ENCODE measurements around the gene GPC5.

GPC5 gene

DNA sequence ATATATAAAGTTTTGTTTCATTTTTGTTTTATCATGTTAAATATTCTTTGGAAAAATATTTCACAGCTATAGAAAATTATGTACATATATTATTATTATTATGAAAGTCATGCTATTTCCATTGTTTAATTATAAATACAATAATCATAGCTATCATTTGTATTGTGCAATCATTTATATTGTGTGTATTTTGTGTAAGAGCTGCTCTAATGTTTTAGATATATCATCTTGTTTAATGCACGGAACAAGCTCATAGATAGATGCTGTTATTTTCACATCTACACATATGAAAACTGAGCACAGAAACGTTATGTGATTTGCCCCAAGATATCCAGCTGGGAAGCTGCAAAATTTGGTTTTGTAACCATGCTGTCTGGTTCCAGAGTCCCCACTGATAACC, 111.6 kb downstream of the GPC5 start:
- Histone ChIP-seq H3K14ac (ENCODE audit: low read length) (no peak overlapping the region), H3K23ac (ENCODE audit: low read length) (no peak overlapping the region), H2AK5ac (ENCODE audit: low read length) (no peak overlapping the region), H3K4me1 (ENCODE audit: control insufficient read depth in 1 of 2, insufficient read depth in 2 of 2, low read length in 2 of 2) (no peaks in the 10 kb centered on the region), H3K36me3 (ENCODE audit: control insufficient read depth in 1 of 2, insufficient read depth in 2 of 2, low read length in 2 of 2) (no peaks in the 10 kb centered on the region), H4K12ac (ENCODE audit: low read depth, low read length) (no peak overlapping the region), H2AFZ (ENCODE audit: insufficient read depth, low read length, poor library complexity) (no peak overlapping the region), H3K79me2 (ENCODE audit: control insufficient read depth, insufficient read depth, low read length, poor library complexity) (no peaks in the 10 kb centered on the region), H4K91ac (ENCODE audit: low read depth, low read length) (no peak overlapping the region), H2BK120ac (ENCODE audit: insufficient read depth, low read length, poor library complexity) (no peak overlapping the region), H3K9me3 (ENCODE audit: insufficient read depth, low read depth, low read length) (no peaks in the 10 kb centered on the region), H3K27ac (ENCODE audit: low read depth, low read length) (no peak overlapping the region), H3K4me3 (ENCODE audit: low read depth, low read length) (no peak overlapping the region), H2BK12ac (ENCODE audit: low read length) (no peak overlapping the region), H3K4me2 (ENCODE audit: low read length) (no peak overlapping the region), H3K4ac (ENCODE audit: low read depth, low read length) (no peak overlapping the region), H4K8ac (ENCODE audit: low read depth, low read length) (no peak overlapping the region), H3K79me1 (ENCODE audit: low read length) (no peaks in the 10 kb centered on the region), H3K27me3 (ENCODE audit: insufficient read depth, low read length) (no peaks in the 10 kb centered on the region), H3K9ac (ENCODE audit: low read length) (no peak overlapping the region), H3K18ac (ENCODE audit: low read length) (no peak overlapping the region), H2BK5ac (ENCODE audit: low read depth, low read length, poor library complexity) (no peak overlapping the region)
- WGBS (ENCODE audit: extremely low coverage, insufficient coverage, insufficient read length): no CpG with 5 or more reads among the region's 2 CpGs
- no peak for DNase-seq

DNA sequence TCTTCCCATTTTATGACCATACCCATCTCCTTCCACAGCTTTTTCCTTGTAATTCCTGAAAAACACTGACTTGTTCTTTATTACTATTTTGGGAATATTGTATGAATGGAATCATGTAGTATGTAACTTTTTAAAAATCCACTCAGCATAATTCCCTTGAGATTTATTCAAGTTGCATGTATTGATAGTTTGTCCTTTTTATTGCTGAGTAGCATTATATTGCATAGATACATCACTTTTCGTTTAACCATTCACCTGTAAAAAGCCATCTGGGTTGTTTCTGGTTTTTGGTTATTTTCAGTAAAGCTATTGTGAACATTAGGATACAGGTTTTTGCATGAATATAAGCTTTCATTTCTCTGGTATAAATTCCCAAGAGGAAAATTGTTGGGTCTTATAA, 115.4 kb downstream of the GPC5 start:
- Histone ChIP-seq H2AK5ac (ENCODE audit: low read length) (no peak overlapping the region), H3K14ac (ENCODE audit: low read length) (no peak overlapping the region), H3K27ac (ENCODE audit: low read depth, low read length) (no peak overlapping the region), H2BK5ac (ENCODE audit: low read depth, low read length, poor library complexity) (no peak overlapping the region), H3K4ac (ENCODE audit: low read depth, low read length) (no peak overlapping the region), H3K27me3 (ENCODE audit: insufficient read depth, low read length) (no peaks in the 10 kb centered on the region), H4K91ac (ENCODE audit: low read depth, low read length) (no peak overlapping the region), H2BK120ac (ENCODE audit: insufficient read depth, low read length, poor library complexity) (no peak overlapping the region), H3K4me2 (ENCODE audit: low read length) (no peak overlapping the region), H3K4me3 (ENCODE audit: low read depth, low read length) (no peak overlapping the region), H3K79me2 (ENCODE audit: control insufficient read depth, insufficient read depth, low read length, poor library complexity) (no peaks in the 10 kb centered on the region), H3K79me1 (ENCODE audit: low read length) (no peaks in the 10 kb centered on the region), H4K8ac (ENCODE audit: low read depth, low read length) (no peak overlapping the region), H3K9me3 (ENCODE audit: insufficient read depth, low read depth, low read length) (peaks cover 3% of the 10 kb centered on the region), H4K12ac (ENCODE audit: low read depth, low read length) (no peak overlapping the region), H3K23ac (ENCODE audit: low read length) (no peak overlapping the region), H2AFZ (ENCODE audit: insufficient read depth, low read length, poor library complexity) (no peak overlapping the region), H2BK12ac (ENCODE audit: low read length) (no peak overlapping the region), H3K18ac (ENCODE audit: low read length) (no peak overlapping the region), H3K9ac (ENCODE audit: low read length) (no peak overlapping the region), H3K4me1 (ENCODE audit: control insufficient read depth in 1 of 2, insufficient read depth in 2 of 2, low read length in 2 of 2) (no peaks in the 10 kb centered on the region), H3K36me3 (ENCODE audit: control insufficient read depth in 1 of 2, insufficient read depth in 2 of 2, low read length in 2 of 2) (no peaks in the 10 kb centered on the region)
- no peak for DNase-seq
- WGBS (ENCODE audit: extremely low coverage, insufficient coverage, insufficient read length): no CpG with 5 or more reads among the region's 1 CpG

DNA sequence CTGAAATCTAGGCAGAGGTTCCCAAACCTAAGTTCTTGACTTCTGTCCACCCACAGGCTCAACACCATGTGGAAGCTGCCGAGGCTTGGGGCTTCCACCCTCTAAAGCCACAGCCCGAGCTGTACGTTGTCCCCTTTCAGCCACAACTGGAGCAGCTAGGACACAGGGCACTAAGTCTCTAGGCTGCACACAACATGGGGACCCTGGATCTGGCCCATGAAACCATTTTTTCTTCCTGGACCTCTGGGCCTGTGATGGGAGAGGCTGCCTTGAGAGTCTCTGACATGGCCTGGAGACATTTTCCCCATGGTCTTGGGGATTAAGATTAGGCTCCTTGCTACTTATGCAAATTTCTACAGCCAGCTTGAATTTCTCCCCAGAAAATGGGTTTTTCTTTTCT, 118.4 kb downstream of the GPC5 start:
- no peaks in the 10 kb centered on the region for H3K79me1 ChIP-seq (ENCODE audit: low read length)
- H3K18ac ChIP-seq (ENCODE audit: low read length): no peak overlapping the region
- H2BK5ac ChIP-seq (ENCODE audit: low read depth, low read length, poor library complexity): no peak overlapping the region
- H3K4me1 ChIP-seq (ENCODE audit: control insufficient read depth in 1 of 2, insufficient read depth in 2 of 2, low read length in 2 of 2): no peaks in the 10 kb centered on the region
- no CpG with 5 or more reads among the region's 3 CpGs for WGBS (ENCODE audit: extremely low coverage, insufficient coverage, insufficient read length)
- no peak overlapping the region for H3K4me3 ChIP-seq (ENCODE audit: low read depth, low read length)
- no peak for DNase-seq
- H2BK120ac ChIP-seq (ENCODE audit: insufficient read depth, low read length, poor library complexity): no peak overlapping the region
- no peaks in the 10 kb centered on the region for H3K27me3 ChIP-seq (ENCODE audit: insufficient read depth, low read length)
- H2BK12ac ChIP-seq (ENCODE audit: low read length): no peak overlapping the region
- H3K4me2 ChIP-seq (ENCODE audit: low read length): no peak overlapping the region
- no peaks in the 10 kb centered on the region for H3K36me3 ChIP-seq (ENCODE audit: control insufficient read depth in 1 of 2, insufficient read depth in 2 of 2, low read length in 2 of 2)
- no peak overlapping the region for H2AK5ac ChIP-seq (ENCODE audit: low read length)
- H4K91ac ChIP-seq (ENCODE audit: low read depth, low read length): no peak overlapping the region
- no peak overlapping the region for H3K14ac ChIP-seq (ENCODE audit: low read length)
- no peaks in the 10 kb centered on the region for H3K79me2 ChIP-seq (ENCODE audit: control insufficient read depth, insufficient read depth, low read length, poor library complexity)
- no peak overlapping the region for H4K12ac ChIP-seq (ENCODE audit: low read depth, low read length)
- no peak overlapping the region for H4K8ac ChIP-seq (ENCODE audit: low read depth, low read length)
- H3K9ac ChIP-seq (ENCODE audit: low read length): no peak overlapping the region
- H3K27ac ChIP-seq (ENCODE audit: low read depth, low read length): no peak overlapping the region
- H3K23ac ChIP-seq (ENCODE audit: low read length): no peak overlapping the region
- H2AFZ ChIP-seq (ENCODE audit: insufficient read depth, low read length, poor library complexity): no peak overlapping the region
- peaks cover 3% of the 10 kb centered on the region for H3K9me3 ChIP-seq (ENCODE audit: insufficient read depth, low read depth, low read length)
- no peak overlapping the region for H3K4ac ChIP-seq (ENCODE audit: low read depth, low read length)

DNA sequence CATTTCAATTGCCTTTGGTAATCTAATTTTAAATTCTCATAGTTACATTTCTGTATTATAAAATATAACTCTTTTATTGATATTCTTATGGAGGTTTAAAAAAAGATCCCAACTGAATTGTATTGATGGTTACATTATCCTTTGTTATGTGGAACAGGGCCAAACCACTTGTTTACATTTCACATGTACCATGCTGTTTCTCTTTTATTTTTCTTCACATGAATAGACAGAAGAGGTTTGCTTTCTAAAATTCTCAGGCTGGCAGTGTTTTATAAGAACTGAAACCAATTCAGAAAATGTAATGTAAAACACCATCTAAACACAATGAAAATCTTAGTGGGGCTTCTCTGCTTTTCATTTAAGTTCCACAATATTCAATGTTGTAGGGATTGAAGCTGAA, 122.5 kb downstream of the GPC5 start:
- no peak overlapping the region for H2BK12ac ChIP-seq (ENCODE audit: low read length)
- no peak overlapping the region for H2AK5ac ChIP-seq (ENCODE audit: low read length)
- H3K36me3 ChIP-seq (ENCODE audit: control insufficient read depth in 1 of 2, insufficient read depth in 2 of 2, low read length in 2 of 2): no peaks in the 10 kb centered on the region
- peaks cover 3% of the 10 kb centered on the region for H3K9me3 ChIP-seq (ENCODE audit: insufficient read depth, low read depth, low read length)
- no peak overlapping the region for H3K4me2 ChIP-seq (ENCODE audit: low read length)
- H3K9ac ChIP-seq (ENCODE audit: low read length): no peak overlapping the region
- no peak overlapping the region for H3K27ac ChIP-seq (ENCODE audit: low read depth, low read length)
- no peaks in the 10 kb centered on the region for H3K79me2 ChIP-seq (ENCODE audit: control insufficient read depth, insufficient read depth, low read length, poor library complexity)
- H2BK120ac ChIP-seq (ENCODE audit: insufficient read depth, low read length, poor library complexity): no peak overlapping the region
- H3K79me1 ChIP-seq (ENCODE audit: low read length): no peaks in the 10 kb centered on the region
- H4K8ac ChIP-seq (ENCODE audit: low read depth, low read length): no peak overlapping the region
- H3K4me3 ChIP-seq (ENCODE audit: low read depth, low read length): no peak overlapping the region
- no peak overlapping the region for H3K14ac ChIP-seq (ENCODE audit: low read length)
- no peak overlapping the region for H3K23ac ChIP-seq (ENCODE audit: low read length)
- H3K4me1 ChIP-seq (ENCODE audit: control insufficient read depth in 1 of 2, insufficient read depth in 2 of 2, low read length in 2 of 2): no peaks in the 10 kb centered on the region
- no peak overlapping the region for H4K91ac ChIP-seq (ENCODE audit: low read depth, low read length)
- H2BK5ac ChIP-seq (ENCODE audit: low read depth, low read length, poor library complexity): no peak overlapping the region
- H4K12ac ChIP-seq (ENCODE audit: low read depth, low read length): no peak overlapping the region
- no peaks in the 10 kb centered on the region for H3K27me3 ChIP-seq (ENCODE audit: insufficient read depth, low read length)
- no peak overlapping the region for H3K18ac ChIP-seq (ENCODE audit: low read length)
- DNase-seq: no peak
- H3K4ac ChIP-seq (ENCODE audit: low read depth, low read length): no peak overlapping the region
- no peak overlapping the region for H2AFZ ChIP-seq (ENCODE audit: insufficient read depth, low read length, poor library complexity)

DNA sequence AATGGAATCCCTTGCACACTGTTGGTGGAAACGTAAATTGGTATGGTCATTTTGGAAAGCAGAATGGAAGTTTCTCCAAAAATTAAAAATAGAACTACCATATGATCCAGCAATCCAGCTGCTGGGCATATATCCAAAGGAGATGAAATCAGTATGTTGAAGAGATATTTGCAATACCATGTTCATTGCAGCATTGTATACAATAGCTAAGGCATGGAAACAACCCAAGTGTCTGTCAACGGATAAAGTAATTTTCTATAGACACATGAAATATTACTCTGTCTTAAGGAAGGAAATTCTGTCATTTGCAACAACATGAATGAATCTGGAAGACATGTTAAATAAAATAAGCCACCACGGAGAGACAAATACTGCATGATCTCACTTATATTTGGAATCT, 124.7 kb downstream of the GPC5 start:
- Histone ChIP-seq H2BK5ac (ENCODE audit: low read depth, low read length, poor library complexity) (no peak overlapping the region), H3K4ac (ENCODE audit: low read depth, low read length) (no peak overlapping the region), H3K4me2 (ENCODE audit: low read length) (no peak overlapping the region), H3K79me1 (ENCODE audit: low read length) (no peaks in the 10 kb centered on the region), H2BK120ac (ENCODE audit: insufficient read depth, low read length, poor library complexity) (no peak overlapping the region), H2AK5ac (ENCODE audit: low read length) (no peak overlapping the region), H3K27me3 (ENCODE audit: insufficient read depth, low read length) (no peaks in the 10 kb centered on the region), H3K18ac (ENCODE audit: low read length) (no peak overlapping the region), H2AFZ (ENCODE audit: insufficient read depth, low read length, poor library complexity) (no peak overlapping the region), H4K8ac (ENCODE audit: low read depth, low read length) (no peak overlapping the region), H3K14ac (ENCODE audit: low read length) (no peak overlapping the region), H3K4me1 (ENCODE audit: control insufficient read depth in 1 of 2, insufficient read depth in 2 of 2, low read length in 2 of 2) (no peaks in the 10 kb centered on the region), H4K12ac (ENCODE audit: low read depth, low read length) (no peak overlapping the region), H4K91ac (ENCODE audit: low read depth, low read length) (no peak overlapping the region), H3K27ac (ENCODE audit: low read depth, low read length) (no peak overlapping the region), H3K79me2 (ENCODE audit: control insufficient read depth, insufficient read depth, low read length, poor library complexity) (no peaks in the 10 kb centered on the region), H3K9me3 (ENCODE audit: insufficient read depth, low read depth, low read length) (peaks cover 6% of the 10 kb centered on the region), H3K23ac (ENCODE audit: low read length) (no peak overlapping the region), H2BK12ac (ENCODE audit: low read length) (no peak overlapping the region), H3K36me3 (ENCODE audit: control insufficient read depth in 1 of 2, insufficient read depth in 2 of 2, low read length in 2 of 2) (no peaks in the 10 kb centered on the region), H3K9ac (ENCODE audit: low read length) (no peak overlapping the region), H3K4me3 (ENCODE audit: low read depth, low read length) (no peak overlapping the region)
- no CpG with 5 or more reads among the region's 3 CpGs for WGBS (ENCODE audit: extremely low coverage, insufficient coverage, insufficient read length)
- no peak for DNase-seq
